Epithelial cell of esophagus (primary cell): Measurements from ENCODE around the gene RRM2.

Experiments used
- DNase-seq: peaks from one replicate; pipeline ENCODE4 v3.0.0; 2010; ENCODE audit warnings: low read depth
- H3K4me3 ChIP-seq: 2 replicates; pipeline ENCODE4 v1.5.1; 2011; ENCODE audit warnings: mild to moderate bottlenecking, low read length, control low read depth
- TF ChIP-seq, protein P1 (sequence below): IDR thresholded peaks from 2 replicates; pipeline ENCODE4 v1.5.1; 2011; ENCODE audit warnings: low read depth, mild to moderate bottlenecking, low read length, control low read depth, inconsistent platforms; ENCODE audit not compliant: insufficient read depth; ENCODE audit errors: missing control alignments

The RRM2 gene

GRCh38 chr2:10139536-10139935 is 17.0 kb downstream of the RRM2 start:
- TF ChIP-seq, protein P1, sequence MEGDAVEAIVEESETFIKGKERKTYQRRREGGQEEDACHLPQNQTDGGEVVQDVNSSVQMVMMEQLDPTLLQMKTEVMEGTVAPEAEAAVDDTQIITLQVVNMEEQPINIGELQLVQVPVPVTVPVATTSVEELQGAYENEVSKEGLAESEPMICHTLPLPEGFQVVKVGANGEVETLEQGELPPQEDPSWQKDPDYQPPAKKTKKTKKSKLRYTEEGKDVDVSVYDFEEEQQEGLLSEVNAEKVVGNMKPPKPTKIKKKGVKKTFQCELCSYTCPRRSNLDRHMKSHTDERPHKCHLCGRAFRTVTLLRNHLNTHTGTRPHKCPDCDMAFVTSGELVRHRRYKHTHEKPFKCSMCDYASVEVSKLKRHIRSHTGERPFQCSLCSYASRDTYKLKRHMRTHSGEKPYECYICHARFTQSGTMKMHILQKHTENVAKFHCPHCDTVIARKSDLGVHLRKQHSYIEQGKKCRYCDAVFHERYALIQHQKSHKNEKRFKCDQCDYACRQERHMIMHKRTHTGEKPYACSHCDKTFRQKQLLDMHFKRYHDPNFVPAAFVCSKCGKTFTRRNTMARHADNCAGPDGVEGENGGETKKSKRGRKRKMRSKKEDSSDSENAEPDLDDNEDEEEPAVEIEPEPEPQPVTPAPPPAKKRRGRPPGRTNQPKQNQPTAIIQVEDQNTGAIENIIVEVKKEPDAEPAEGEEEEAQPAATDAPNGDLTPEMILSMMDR: no peak
- no peak for DNase-seq
- no peak overlapping the region for H3K4me3 ChIP-seq

DNA sequence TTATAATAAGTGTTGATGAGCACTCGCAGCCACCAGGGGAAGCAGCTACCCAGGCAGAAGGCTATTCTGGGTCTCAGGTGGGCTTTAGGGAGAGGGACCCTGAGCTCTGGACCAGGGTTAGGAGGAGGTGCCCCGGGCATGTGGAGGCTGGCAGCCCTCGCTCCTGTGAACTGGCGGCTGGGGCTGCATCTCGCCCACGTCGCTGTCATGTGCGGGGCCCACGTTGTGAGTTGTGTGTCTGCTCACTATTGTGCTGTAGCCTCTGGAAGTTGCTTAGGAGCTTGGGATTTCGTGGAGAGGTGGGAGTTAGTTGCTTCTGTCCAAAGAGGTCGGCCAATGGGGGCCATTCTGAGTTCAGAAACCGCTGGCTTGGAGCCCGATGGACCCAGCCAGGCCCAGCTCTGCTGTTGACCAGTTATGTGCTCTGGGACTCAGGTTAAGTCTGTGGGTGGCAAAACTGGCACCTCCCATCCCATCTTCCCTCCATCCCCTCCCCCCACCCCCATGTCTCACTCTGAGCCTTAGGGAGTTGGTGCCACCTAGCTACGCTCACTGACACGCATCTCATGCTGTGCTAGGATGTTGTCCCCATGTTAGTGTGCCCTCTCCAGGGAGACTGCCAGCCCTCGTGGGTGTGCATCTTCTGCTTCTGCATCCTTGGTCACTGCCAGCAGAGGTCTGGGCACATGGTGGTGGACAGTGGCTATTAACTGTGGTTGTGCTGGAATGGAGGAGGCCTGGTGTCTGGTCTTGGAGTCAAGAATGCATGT is 18.5 kb downstream of the RRM2 start:
- DNase-seq: no peak
- TF ChIP-seq, protein P1: no peak
- H3K4me3 ChIP-seq: no peak overlapping the region

DNA sequence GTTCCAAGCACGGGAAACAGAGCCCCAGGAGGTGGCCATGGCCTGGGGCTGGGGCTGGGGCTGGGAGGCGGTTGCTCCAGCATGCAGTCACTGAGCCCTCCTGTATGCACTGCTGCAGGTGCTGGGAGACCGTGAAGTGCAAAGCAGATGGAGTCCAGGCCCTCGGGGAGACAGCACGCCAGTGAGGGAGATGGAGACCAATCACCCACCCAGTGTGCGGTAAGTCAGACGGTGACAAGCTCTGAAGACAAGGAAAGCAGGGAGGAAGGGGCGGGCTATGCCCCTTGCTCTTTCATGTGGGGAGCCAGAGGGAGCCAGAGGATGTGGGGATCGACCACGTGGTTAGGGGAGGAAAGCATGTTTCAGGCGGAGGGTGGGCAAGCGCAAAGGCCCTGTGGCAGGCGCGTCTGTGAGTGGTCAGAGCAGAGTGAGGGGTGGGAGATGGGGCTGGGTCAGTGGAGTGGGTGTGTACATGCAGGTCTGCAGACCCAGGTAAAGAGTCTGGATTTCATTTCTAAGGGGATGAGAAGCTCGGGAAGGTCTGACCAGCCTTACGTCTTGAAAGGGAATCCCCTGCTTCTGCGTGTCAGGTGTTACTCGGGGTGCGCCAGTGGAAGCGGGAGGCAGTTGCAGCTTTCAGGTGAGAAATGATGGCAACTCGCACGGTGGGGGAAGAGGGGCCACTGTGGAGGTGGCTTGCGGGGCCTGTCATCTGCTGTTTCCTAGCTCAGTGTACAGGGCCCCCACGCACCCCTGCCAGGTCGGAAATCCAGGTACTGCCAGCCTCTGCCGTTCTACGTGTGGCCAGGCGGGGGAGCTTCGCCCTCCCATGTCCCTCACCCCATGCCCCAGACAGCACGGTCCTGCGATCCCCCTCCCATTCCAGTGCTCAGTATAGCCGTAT is 19.4 kb downstream of the RRM2 start:
- TF ChIP-seq, protein P1: peak; percentile 64
- H3K4me3 ChIP-seq: no peak overlapping the region
- peak; percentile 52 for DNase-seq

DNA sequence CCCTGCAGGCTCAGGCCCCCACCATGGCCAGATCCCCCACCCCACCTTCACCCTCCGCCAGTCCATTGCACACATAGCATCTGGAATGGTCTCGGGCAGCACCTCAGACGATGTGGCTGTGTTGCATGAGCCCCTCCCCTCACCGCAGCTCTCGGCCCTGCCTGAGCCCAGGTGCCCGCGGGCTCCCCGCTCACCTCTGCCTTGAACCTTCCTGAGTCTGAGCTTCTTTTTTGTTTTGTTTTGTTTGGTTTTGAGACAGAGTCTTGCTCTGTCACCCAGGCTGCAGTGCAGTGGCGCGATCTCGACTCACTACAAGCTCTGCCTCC is 20.1 kb downstream of the RRM2 start:
- no peak overlapping the region for H3K4me3 ChIP-seq
- no peak for DNase-seq
- TF ChIP-seq, protein P1: no peak

- no peak overlapping the region for H3K4me3 ChIP-seq
- DNase-seq: peak; percentile 64
- TF ChIP-seq, protein P1: no peak
Measured at GRCh38 chr2:10144771-10145518, 22.4 kb downstream of the RRM2 start.

DNA sequence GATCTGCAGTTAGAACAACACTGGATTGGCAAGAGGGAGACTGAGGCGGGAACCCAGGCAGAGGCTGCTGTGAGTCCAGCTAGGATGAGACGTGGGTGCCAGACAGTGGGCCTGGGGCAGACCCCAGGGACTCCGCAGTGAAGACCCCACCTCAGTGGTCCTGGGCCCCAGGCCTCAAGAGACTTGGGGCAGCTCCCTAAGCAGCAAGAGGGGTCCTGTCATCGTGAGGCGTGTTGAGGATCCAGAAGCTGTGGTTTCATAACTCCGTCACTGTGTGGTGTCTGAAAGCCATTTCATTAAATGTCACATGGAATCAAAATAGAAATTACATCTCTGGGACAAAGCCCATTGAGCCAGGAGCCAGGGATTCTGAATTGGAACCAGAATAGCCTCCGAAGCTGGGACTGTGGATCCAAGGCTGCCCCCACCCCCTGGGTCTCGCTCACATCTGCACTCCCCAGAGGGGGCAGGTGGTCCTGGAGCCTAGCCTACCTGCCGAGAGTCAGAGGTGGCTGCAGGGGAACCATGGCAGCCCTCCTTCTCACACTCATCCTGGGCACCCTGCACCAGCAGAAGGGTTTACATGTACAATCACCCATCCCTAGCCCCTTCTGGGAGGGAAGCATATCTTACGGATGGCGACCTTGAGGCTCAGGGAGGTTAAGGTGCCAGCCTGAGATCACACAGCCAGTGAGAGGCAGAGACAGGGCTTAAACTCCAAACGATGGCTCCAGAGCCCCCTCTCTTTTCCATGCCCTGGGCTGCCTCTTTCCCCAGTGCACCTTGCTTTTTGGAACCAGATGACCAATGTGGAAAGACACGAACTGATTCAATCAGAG is 23.2 kb downstream of the RRM2 start:
- TF ChIP-seq, protein P1: no peak
- no peak overlapping the region for H3K4me3 ChIP-seq
- no peak for DNase-seq
